Measurements from ENCODE around the gene OR6C6.
"Not testable (repeated sequence)": the region's sequence is repeated elsewhere in the genome, so short reads cannot be mapped to it uniquely, and the experiment has no call there.

The OR6C6 gene

GRCh38 chr12:55296469-55296868 lies at the start of gene OR6C6:
Gene OR6C6 (minus strand): TSS chr12:55296569. CDS start chr12:55295232, 1,337 bp downstream.
- no peak for DNase-seq

GRCh38 chr12:55336002-55336401 lies 39.6 kb upstream of the OR6C6 start:
- no peak for DNase-seq

GRCh38 chr12:55330446-55330845 lies 34.1 kb upstream of the OR6C6 start, which contains the start of gene OR6C3:
Gene OR6C3 (plus strand): TSS chr12:55330746. CDS start chr12:55331701, 955 bp downstream.
- DNase-seq: no peak

GRCh38 chr12:55325801-55326200 lies 29.4 kb upstream of the OR6C6 start:
- DNase-seq: not testable (repeated sequence)

- no peak for DNase-seq
Measured at GRCh38 chr12:55320201-55320600, 23.8 kb upstream of the OR6C6 start.

- no peak for DNase-seq
Measured at GRCh38 chr12:55314043-55314442, 17.7 kb upstream of the OR6C6 start, which contains the start of gene OR6C1. Gene OR6C1 (plus strand): TSS chr12:55314343. CDS start chr12:55320600, 6,257 bp downstream.

GRCh38 chr12:55289999-55290398 lies 6.4 kb downstream of the OR6C6 start:
- DNase-seq: no peak

- no peak for DNase-seq
Measured at GRCh38 chr12:55280991-55281390, 15.4 kb downstream of the OR6C6 start.

GRCh38 chr12:55258303-55258702 lies 38.1 kb downstream of the OR6C6 start:
- peak; percentile 10 for DNase-seq

- no peak for DNase-seq
Measured at GRCh38 chr12:55256831-55257230, 39.5 kb downstream of the OR6C6 start.

- no peak for DNase-seq
Measured at GRCh38 chr12:55253281-55253680, 43.1 kb downstream of the OR6C6 start.

- no peak for DNase-seq
Measured at GRCh38 chr12:55250944-55251343, 45.4 kb downstream of the OR6C6 start.

GRCh38 chr12:55246159-55246558 lies 50.2 kb downstream of the OR6C6 start:
- no peak for DNase-seq

- no peak for DNase-seq
Measured at GRCh38 chr12:55244309-55244708, 52.1 kb downstream of the OR6C6 start, which contains the start of gene OR6C74. Gene OR6C74 (plus strand): TSS chr12:55244609. CDS start chr12:55247288, 2,679 bp downstream.
